NCI-H1436 treated with DMSO at 0.1 percent for 48 hours (cell line): ENCODE measurements around the gene KRTAP6-1.

Experiments
- DNase-seq: peaks from one replicate; lab custom pipeline; 2025; lab: John Stamatoyannopoulos, UW

The KRTAP6-1 gene

DNA sequence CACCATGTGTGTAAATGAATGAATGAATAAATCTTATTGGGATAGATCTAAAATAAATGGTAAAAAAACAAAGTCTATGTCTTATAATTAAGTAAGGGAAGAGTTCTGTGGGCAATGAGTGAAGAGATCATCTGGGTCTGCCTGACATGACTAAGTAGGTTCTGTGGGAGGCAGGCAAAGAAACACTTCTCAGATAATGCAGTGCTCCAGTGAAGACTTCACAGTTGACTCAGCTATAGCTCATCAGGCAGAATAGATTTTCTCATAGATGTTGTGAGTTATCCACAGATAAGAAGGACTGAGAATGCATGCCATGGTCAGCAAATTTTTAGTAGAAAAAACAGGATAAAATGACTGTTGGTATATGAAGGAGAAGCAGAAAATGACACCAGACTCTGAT lies 36.0 kb downstream of the KRTAP6-1 start:
- no peak for DNase-seq

DNA sequence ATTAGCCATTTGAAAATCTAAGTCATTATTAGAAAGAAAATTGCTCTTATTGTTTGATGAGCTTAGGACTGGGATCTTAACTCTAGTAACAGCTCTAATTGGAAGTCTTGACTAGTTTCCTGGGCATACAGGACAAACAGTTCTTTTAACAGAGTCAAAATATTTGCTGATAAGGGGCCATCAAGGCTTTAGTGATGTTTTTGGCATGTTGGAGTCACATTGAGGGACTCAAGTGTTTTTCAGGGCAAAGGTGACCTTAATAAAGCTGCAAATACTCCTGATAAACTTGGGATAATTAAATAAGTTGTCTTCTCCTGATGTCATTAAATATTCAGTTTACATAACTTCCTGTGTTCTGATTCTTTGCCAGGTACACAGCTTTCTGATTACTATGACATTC lies 46.1 kb downstream of the KRTAP6-1 start:
- DNase-seq: no peak

DNA sequence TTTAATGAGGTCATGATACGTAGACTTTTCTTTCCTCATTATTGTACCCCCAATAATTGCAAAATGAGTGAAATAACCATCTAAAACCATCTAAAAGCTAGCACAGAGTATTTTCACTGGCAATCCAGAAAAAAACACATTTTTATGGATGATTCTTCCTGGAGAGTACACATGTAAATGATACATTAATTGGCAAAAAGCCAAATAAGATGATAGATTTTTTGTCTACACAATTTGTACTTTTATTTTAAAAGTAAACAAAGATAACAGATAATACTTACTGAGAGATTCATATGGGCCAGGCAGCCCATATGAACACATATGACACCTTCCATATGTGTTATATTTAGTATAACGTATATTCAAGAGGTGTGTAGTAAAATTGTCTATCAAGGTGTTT lies 50.1 kb downstream of the KRTAP6-1 start:
- DNase-seq: no peak
